Measurements from ENCODE around the gene KLHL17.

GRCh38 chr1:951364-951763, 9.0 kb upstream of the KLHL17 start:
- TF ChIP-seq CTCF (IDR thresholded peaks at IDR 0.05) = no peak; the same call in 1 of the 2 replicates
- no peak for TF ChIP-seq NFE2L1 (CRISPR knock-in tag; IDR thresholded peaks at IDR 0.05)
- no peak for TF ChIP-seq JUN (CRISPR knock-in tag; IDR thresholded peaks at IDR 0.05)
- no peak for TF ChIP-seq TEAD4 (CRISPR knock-in tag; IDR thresholded peaks at IDR 0.05)
- TF ChIP-seq GRHL2 (CRISPR knock-in tag; IDR thresholded peaks at IDR 0.05; ENCODE audit: insufficient replicate concordance, severe bottlenecking) = no peak
- TF ChIP-seq ATF6 (CRISPR knock-in tag; IDR thresholded peaks at IDR 0.05) = no peak
- TF ChIP-seq ZNF219 (CRISPR knock-in tag; IDR thresholded peaks at IDR 0.05; ENCODE audit: borderline replicate concordance) = no peak
- TF ChIP-seq ZBTB21 (CRISPR knock-in tag; IDR thresholded peaks at IDR 0.05; ENCODE audit: borderline replicate concordance) = no peak
